ENCODE data around the gene CLCN5.

DNA sequence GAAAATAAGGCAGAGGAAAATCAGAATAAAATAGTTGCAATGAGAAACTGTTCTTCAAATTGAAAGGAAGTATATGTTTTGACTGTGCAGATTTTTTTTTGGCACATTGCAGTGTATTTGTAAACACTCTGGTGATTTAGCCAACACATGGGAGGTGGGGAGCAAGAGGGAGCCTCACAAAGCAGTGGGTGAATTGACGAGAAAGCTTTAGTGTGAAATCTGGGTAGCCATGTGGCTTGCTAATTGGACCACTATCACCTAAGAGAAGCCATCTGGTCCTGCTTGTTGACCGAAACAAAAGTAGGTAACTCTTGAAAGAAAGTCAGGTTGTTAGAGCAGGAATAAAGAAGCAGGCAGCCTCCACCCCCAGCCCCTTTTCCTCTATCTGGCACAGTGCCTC is 10.4 kb downstream of the CLCN5 start:
- TF ChIP-seq, protein P1, sequence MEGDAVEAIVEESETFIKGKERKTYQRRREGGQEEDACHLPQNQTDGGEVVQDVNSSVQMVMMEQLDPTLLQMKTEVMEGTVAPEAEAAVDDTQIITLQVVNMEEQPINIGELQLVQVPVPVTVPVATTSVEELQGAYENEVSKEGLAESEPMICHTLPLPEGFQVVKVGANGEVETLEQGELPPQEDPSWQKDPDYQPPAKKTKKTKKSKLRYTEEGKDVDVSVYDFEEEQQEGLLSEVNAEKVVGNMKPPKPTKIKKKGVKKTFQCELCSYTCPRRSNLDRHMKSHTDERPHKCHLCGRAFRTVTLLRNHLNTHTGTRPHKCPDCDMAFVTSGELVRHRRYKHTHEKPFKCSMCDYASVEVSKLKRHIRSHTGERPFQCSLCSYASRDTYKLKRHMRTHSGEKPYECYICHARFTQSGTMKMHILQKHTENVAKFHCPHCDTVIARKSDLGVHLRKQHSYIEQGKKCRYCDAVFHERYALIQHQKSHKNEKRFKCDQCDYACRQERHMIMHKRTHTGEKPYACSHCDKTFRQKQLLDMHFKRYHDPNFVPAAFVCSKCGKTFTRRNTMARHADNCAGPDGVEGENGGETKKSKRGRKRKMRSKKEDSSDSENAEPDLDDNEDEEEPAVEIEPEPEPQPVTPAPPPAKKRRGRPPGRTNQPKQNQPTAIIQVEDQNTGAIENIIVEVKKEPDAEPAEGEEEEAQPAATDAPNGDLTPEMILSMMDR (IDR thresholded peaks at IDR 0.05; ENCODE audit: insufficient read depth, low read length, poor library complexity, severe bottlenecking), result no peak
- no peak for TF ChIP-seq EZH2phosphoT487 (conservative IDR thresholded peaks at IDR 0.05; ENCODE audit: low read length)

Measured in SU-DHL-6 (cell line).